Measurements from ENCODE around the gene ZBTB7C.

GRCh38 chr18:48127606-48128005 is 281.6 kb downstream of the ZBTB7C start:
- TF ChIP-seq CTCF (IDR thresholded peaks at IDR 0.05; ENCODE audit: low read depth, low read length, missing input control) = no peak
- no peak for TF ChIP-seq HNF4G (IDR thresholded peaks at IDR 0.05)
- TF ChIP-seq GABPA (IDR thresholded peaks at IDR 0.05 in 1 of 2, conservative IDR thresholded peaks at IDR 0.05 in 1 of 2) = no peak
- TF ChIP-seq RAD21 (IDR thresholded peaks at IDR 0.05) = no peak
- TF ChIP-seq ZBTB33 (IDR thresholded peaks at IDR 0.05) = no peak

All from liver (tissue), 3 donors.